GM10266 (cell line): ENCODE data around the gene CX3CL1.

Experiments used
- DNase-seq: peaks from one replicate; pipeline ENCODE4 v3.0.0; 2012; ENCODE audit errors: extremely low spot score
- TF ChIP-seq, protein P1 (sequence below): IDR thresholded peaks from 2 replicates; pipeline ENCODE4 v1.5.1; 2012; ENCODE audit warnings: mild to moderate bottlenecking, low read depth; ENCODE audit not compliant: control insufficient read depth, insufficient read depth; ENCODE audit errors: missing control alignments

CX3CL1 gene

DNA sequence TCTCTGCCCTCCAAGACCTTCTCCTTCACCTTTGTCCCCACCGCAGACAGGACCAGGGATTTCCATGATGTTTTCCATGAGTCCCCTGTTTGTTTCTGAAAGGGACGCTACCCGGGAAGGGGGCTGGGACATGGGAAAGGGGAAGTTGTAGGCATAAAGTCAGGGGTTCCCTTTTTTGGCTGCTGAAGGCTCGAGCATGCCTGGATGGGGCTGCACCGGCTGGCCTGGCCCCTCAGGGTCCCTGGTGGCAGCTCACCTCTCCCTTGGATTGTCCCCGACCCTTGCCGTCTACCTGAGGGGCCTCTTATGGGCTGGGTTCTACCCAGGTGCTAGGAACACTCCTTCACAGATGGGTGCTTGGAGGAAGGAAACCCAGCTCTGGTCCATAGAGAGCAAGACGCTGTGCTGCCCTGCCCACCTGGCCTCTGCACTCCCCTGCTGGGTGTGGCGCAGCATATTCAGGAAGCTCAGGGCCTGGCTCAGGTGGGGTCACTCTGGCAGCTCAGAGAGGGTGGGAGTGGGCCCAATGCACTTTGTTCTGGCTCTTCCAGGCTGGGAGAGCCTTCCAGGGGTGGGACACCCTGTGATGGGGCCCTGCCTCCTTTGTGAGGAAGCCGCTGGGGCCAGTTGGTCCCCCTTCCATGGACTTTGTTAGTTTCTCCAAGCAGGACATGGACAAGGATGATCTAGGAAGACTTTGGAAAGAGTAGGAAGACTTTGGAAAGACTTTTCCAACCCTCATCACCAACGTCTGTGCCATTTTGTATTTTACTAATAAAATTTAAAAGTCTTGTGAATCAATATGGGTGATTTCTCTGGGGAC lies 12.2 kb downstream of the CX3CL1 start:
- no peak for DNase-seq
- TF ChIP-seq, protein P1, sequence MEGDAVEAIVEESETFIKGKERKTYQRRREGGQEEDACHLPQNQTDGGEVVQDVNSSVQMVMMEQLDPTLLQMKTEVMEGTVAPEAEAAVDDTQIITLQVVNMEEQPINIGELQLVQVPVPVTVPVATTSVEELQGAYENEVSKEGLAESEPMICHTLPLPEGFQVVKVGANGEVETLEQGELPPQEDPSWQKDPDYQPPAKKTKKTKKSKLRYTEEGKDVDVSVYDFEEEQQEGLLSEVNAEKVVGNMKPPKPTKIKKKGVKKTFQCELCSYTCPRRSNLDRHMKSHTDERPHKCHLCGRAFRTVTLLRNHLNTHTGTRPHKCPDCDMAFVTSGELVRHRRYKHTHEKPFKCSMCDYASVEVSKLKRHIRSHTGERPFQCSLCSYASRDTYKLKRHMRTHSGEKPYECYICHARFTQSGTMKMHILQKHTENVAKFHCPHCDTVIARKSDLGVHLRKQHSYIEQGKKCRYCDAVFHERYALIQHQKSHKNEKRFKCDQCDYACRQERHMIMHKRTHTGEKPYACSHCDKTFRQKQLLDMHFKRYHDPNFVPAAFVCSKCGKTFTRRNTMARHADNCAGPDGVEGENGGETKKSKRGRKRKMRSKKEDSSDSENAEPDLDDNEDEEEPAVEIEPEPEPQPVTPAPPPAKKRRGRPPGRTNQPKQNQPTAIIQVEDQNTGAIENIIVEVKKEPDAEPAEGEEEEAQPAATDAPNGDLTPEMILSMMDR = no peak

DNA sequence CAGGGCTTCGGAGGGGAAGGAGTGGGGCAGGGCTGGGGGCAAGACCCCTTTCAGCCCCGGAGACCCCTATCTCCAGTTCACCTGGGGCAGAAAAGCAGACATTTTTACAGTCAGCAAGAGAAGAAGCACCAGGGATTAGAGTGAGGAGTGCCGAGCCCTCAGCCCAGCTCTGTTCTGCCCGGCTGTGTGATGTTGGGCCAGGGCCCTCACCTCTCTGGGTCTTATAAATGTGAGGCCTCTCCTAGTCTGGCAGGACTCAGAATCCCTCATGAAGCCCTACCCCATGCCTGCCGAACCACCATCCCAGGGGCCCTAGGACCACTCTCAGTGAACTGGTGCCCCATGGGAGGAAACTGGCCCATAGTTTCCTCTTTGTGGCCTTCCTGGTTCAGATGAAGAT lies 12.8 kb downstream of the CX3CL1 start:
- no peak for DNase-seq

DNA sequence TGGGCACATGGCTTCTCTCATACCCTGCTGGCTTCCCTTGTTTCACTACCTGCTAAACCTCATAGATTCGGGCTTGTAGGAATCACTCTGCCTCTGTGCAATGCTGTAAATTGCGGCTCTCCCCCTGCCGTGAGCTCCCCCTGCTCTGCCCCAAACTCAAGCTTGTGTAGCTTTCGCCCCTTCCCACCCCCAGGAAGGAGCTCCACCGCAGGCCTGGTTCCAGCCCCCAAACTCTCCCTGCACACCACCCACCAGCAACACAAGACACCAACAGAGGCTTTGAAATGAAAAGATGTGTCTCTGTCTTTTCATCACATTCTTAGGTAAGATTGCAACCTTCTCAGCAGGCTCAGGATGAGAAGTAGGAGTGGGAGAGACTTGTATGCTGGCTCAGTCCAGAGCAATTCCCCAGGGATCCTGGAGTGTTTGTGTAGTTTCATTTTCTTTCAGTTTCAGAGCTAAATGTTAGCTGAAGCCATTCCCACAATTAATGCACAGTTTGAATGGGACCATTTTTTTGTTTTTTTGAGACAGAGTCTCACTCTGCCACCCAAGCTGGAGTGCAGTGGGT lies 14.2 kb downstream of the CX3CL1 start:
- no peak for DNase-seq
- TF ChIP-seq, protein P1 = no peak

More for the DNA sequence above, 12.8 kb downstream of the CX3CL1 start:
- TF ChIP-seq, protein P1 = no peak

DNA sequence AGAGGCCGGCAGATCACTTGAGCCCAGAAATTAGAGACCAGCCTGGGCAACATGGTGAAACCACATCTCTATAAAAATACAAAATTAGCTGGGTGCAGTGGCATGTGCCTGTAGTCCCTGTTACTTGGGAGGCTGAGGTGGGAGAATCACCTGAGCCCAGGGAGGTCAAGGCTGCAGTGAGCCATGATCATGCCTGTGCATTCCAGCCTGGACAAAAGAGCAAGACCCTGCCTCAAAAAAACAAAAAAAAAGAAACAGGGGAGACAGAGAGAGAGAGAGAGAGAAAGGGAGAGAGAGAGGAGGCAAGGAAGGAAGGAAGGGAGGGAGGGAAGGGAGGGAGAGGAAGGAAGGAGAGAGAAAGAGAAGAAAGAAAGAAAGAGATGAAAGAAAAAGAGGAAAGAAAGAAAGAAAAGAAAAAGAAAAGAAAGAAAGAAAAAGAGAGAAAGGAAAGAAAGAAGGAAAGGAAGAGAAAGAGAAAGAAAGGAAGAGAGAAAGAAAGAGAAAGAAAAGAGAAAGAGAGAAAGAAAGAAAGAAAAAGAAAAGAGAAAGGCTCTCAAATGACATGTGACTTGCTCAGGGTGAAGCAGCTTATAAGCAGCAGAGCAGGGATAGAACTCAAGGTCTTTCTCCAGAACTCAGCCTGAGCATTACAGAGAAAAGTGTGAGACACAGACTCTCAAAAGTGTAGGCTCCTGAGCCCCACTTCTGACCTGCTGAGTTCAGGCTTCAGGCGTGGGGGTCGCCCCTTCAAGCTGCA lies 15.5 kb downstream of the CX3CL1 start:
- TF ChIP-seq, protein P1 = no peak
- peak; percentile 42 for DNase-seq

DNA sequence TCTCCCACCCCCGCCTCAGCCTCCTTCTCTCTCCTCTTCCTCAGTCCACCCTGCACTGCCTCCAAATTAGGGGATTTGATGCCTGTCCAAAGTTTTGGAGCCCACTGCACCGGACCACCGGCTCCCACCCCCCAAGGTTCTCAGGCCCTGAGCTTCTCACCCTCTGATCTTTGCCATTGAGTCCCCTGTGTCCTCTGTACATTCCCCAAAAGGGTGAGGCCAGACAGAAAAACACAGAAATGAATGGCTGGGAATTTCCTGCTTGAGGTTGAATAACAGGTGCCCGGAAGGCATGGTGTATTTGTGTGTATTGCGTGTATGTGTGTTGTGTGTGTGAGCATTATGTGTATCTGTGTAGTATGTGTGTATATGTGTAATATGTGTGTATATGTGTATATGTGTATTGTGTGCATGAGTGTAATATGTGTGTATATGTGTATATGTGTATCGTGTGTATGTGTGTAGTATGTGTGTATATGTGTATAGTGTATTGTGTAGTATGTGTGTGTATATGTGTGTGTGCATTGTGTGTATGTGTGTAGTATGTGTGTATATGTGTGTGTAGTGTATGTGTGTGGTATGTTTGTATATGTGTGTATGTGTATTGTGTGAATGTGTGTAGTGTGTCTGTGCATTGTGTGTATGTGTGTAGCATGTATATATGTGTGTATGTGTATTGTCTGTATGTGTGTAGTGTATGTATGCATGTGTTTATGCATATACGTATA lies 16.2 kb downstream of the CX3CL1 start:
- DNase-seq = peak; percentile 49

DNA sequence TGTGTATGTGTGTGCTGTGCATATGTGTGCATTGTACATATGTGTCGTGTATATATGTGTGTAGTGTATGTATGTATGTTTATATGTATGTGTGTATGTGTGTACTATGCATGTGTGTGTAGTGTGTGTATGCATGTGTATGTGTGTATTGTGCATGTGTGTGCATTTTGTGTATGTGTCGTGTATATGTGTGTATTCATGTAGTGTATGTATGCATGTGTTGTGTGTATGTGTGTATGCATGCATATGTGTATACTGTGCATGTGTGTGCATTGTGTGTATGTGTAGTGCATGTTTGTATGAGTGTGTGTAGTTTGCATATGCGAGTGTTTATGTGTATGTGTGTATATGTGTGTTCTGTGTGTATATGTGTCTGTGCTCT lies 16.8 kb downstream of the CX3CL1 start:
- TF ChIP-seq, protein P1 = no peak
- no peak for DNase-seq

More for the DNA sequence above, 16.2 kb downstream of the CX3CL1 start:
- TF ChIP-seq, protein P1 = no peak
